Measurements from ENCODE around the gene NOP9. TPM values are rescaled to one million over a fixed set of nuclear protein-coding genes. Genes with fewer than 3 reads are reported as not detected.
A peak's percentile ranks its signal among the peaks of the same experiment; 100 is the strongest.

The NOP9 gene
- total RNA-seq, 1 experiment from 2014 or later: 13.8 TPM

- in situ Hi-C loops (cut with HindIII; ENCODE audit: low pct_unique_long_range_greater_than_20kb, low sequenced_read_pairs): no loop called here
- no peak for DNase-seq (ENCODE audit: low read depth)
Observed at GRCh38 chr14:24261256-24261968, 38.2 kb upstream of the NOP9 start.

GRCh38 chr14:24261969-24262327 lies 37.7 kb upstream of the NOP9 start:
- in situ Hi-C loops (cut with HindIII; ENCODE audit: low pct_unique_long_range_greater_than_20kb, low sequenced_read_pairs): no loop called here
- DNase-seq (ENCODE audit: low read depth): no peak

GRCh38 chr14:24262821-24263733 lies 36.6 kb upstream of the NOP9 start, which contains the start of gene TGM1:
Gene TGM1 (minus strand): TSS chr14:24263177. CDS start chr14:24262352, 825 bp downstream.
- DNase-seq (ENCODE audit: low read depth): no peak
- in situ Hi-C loops (cut with HindIII; ENCODE audit: low pct_unique_long_range_greater_than_20kb, low sequenced_read_pairs): no loop called here

GRCh38 chr14:24263848-24264247 lies 35.8 kb upstream of the NOP9 start:
- in situ Hi-C loops (cut with HindIII; ENCODE audit: low pct_unique_long_range_greater_than_20kb, low sequenced_read_pairs): no loop called here
- DNase-seq (ENCODE audit: low read depth): no peak

- DNase-seq (ENCODE audit: low read depth): no peak
- in situ Hi-C loops (cut with HindIII; ENCODE audit: low pct_unique_long_range_greater_than_20kb, low sequenced_read_pairs): no loop called here
Observed at GRCh38 chr14:24264298-24264697, 35.4 kb upstream of the NOP9 start.

- in situ Hi-C loops (cut with HindIII; ENCODE audit: low pct_unique_long_range_greater_than_20kb, low sequenced_read_pairs): no loop called here
- DNase-seq (ENCODE audit: low read depth): no peak
Observed at GRCh38 chr14:24266344-24267244, 33.1 kb upstream of the NOP9 start.

GRCh38 chr14:24267516-24267915 lies 32.1 kb upstream of the NOP9 start:
- in situ Hi-C loops (cut with HindIII; ENCODE audit: low pct_unique_long_range_greater_than_20kb, low sequenced_read_pairs): no loop called here
- DNase-seq (ENCODE audit: low read depth): no peak

GRCh38 chr14:24268225-24268624 lies 31.4 kb upstream of the NOP9 start:
- in situ Hi-C loops (cut with HindIII; ENCODE audit: low pct_unique_long_range_greater_than_20kb, low sequenced_read_pairs): no loop called here
- no peak for DNase-seq (ENCODE audit: low read depth)

GRCh38 chr14:24269368-24269767 lies 30.3 kb upstream of the NOP9 start:
- DNase-seq (ENCODE audit: low read depth): no peak
- in situ Hi-C loops (cut with HindIII; ENCODE audit: low pct_unique_long_range_greater_than_20kb, low sequenced_read_pairs): no loop called here

- in situ Hi-C loops (cut with HindIII; ENCODE audit: low pct_unique_long_range_greater_than_20kb, low sequenced_read_pairs): no loop called here
- no peak for DNase-seq (ENCODE audit: low read depth)
Observed at GRCh38 chr14:24269910-24270536, 29.6 kb upstream of the NOP9 start.

- DNase-seq (ENCODE audit: low read depth): peak; percentile 63
- in situ Hi-C loops (cut with HindIII; ENCODE audit: low pct_unique_long_range_greater_than_20kb, low sequenced_read_pairs): no loop called here
Observed at GRCh38 chr14:24270537-24271133, 29.0 kb upstream of the NOP9 start.

- in situ Hi-C loops (cut with HindIII; ENCODE audit: low pct_unique_long_range_greater_than_20kb, low sequenced_read_pairs): no loop called here
- peak; percentile 76 for DNase-seq (ENCODE audit: low read depth)
Observed at GRCh38 chr14:24271134-24271833, 28.4 kb upstream of the NOP9 start, which contains the start of gene RABGGTA. Gene RABGGTA (minus strand): TSS chr14:24271597. CDS start chr14:24271115, 482 bp downstream.

- in situ Hi-C loops (cut with HindIII; ENCODE audit: low pct_unique_long_range_greater_than_20kb, low sequenced_read_pairs): no loop called here
- DNase-seq (ENCODE audit: low read depth): no peak
Observed at GRCh38 chr14:24271834-24272263, 27.8 kb upstream of the NOP9 start.

- in situ Hi-C loops (cut with HindIII; ENCODE audit: low pct_unique_long_range_greater_than_20kb, low sequenced_read_pairs): no loop called here
- no peak for DNase-seq (ENCODE audit: low read depth)
Observed at GRCh38 chr14:24272467-24272866, 27.2 kb upstream of the NOP9 start.

- no peak for DNase-seq (ENCODE audit: low read depth)
- in situ Hi-C loops (cut with HindIII; ENCODE audit: low pct_unique_long_range_greater_than_20kb, low sequenced_read_pairs): no loop called here
Observed at GRCh38 chr14:24273422-24273998, 26.1 kb upstream of the NOP9 start.

- no peak for DNase-seq (ENCODE audit: low read depth)
- in situ Hi-C loops (cut with HindIII; ENCODE audit: low pct_unique_long_range_greater_than_20kb, low sequenced_read_pairs): no loop called here
Observed at GRCh38 chr14:24274101-24274543, 25.5 kb upstream of the NOP9 start.

GRCh38 chr14:24277071-24277470 lies 22.6 kb upstream of the NOP9 start:
- no peak for DNase-seq (ENCODE audit: low read depth)
- in situ Hi-C loops (cut with HindIII; ENCODE audit: low pct_unique_long_range_greater_than_20kb, low sequenced_read_pairs): no loop called here
